DND-41 (cell line): ENCODE results near the gene NEUROD6.

Experiments
- CTCF ChIP-seq: IDR thresholded peaks from 2 replicates; pipeline ENCODE4 v1.5.1; 2012; ENCODE audit warnings: borderline replicate concordance, low read length, moderate library complexity, mild to moderate bottlenecking; ENCODE audit not compliant: poor library complexity, severe bottlenecking; ENCODE audit errors: extremely low read depth
- EZH2 ChIP-seq: IDR thresholded peaks from 3 replicates; pipeline ENCODE4 v1.6.1; 2012; ENCODE audit warnings: borderline replicate concordance, low read depth, mild to moderate bottlenecking, moderate library complexity, low read length, inconsistent platforms; ENCODE audit not compliant: severe bottlenecking

GRCh38 chr7:31309407-31309806 lies 31.1 kb downstream of the NEUROD6 start:
- no peak for TF ChIP-seq CTCF
- TF ChIP-seq EZH2: no peak
